Gastroesophageal sphincter (tissue), 4 donors: ENCODE measurements around the gene TRDMT1. TPM values are rescaled to one million over a fixed set of nuclear protein-coding genes. Genes with fewer than 3 reads are reported as not detected.

Experiments
- ATAC-seq: fragments of 150-250 bp; one replicate; pipeline ENCODE4 v1.9.1; 2016; ENCODE audit warnings: mild to moderate bottlenecking, moderate library complexity
- H3K27ac ChIP-seq, 4 donors: fragments of 200-600 bp; sonication (generic) in 3 of 4; 1 replicate in 3 of 4; 2 replicates in 1 of 4; pipeline ENCODE4 v1.5.1; 2016 to 2019
- H3K27me3 ChIP-seq: fragments of 200-600 bp; sonication (generic); one replicate; pipeline ENCODE4 v1.5.1; 2019
- H3K36me3 ChIP-seq, 2 donors: fragments of 200-600 bp; sonication (generic); one replicate each; pipeline ENCODE4 v1.5.1; 2019; ENCODE audit warnings: control low read depth in 1 of 2
- H3K4me1 ChIP-seq, 3 donors: fragments of 200-600 bp; sonication (generic); 1 replicate in 2 of 3; 2 replicates in 1 of 3; pipeline ENCODE4 v1.5.1; 2016 to 2019; ENCODE audit warnings: control low read depth in 2 of 3
- H3K4me3 ChIP-seq, 2 donors: fragments of 200-600 bp; sonication (generic); one replicate each; pipeline ENCODE4 v1.5.1; 2019; ENCODE audit warnings: mild to moderate bottlenecking in 1 of 2, moderate library complexity in 1 of 2
- H3K9me3 ChIP-seq, 3 donors: fragments of 200-600 bp; sonication (generic); one replicate each; pipeline ENCODE4 v1.5.1; 2017 to 2019; ENCODE audit warnings: control low read depth in 2 of 3
- EP300 ChIP-seq: sonication (generic); formaldehyde crosslinking; IDR thresholded peaks from one replicate; pipeline ENCODE4 v1.6.1; 2017; ENCODE audit warnings: antibody characterized with exemption, mild to moderate bottlenecking
- POLR2A ChIP-seq, 2 donors: fragments of 450-650 bp; IDR thresholded peaks; one replicate each; pipeline ENCODE4 v1.6.1; 2017; ENCODE audit warnings: antibody characterized with exemption in 2 of 2, mild to moderate bottlenecking in 2 of 2, moderate library complexity in 1 of 2
- POLR2AphosphoS5 ChIP-seq: sonication (generic); formaldehyde crosslinking; IDR thresholded peaks from one replicate; pipeline ENCODE4 v1.6.1; 2017; ENCODE audit warnings: antibody characterized with exemption
- WGBS, 2 donors: methylation state at CpG; one replicate each; pipeline ENCODE4 v1.1.5; 2018; ENCODE audit warnings: low coverage in 1 of 2; 5-methylcytosine and 5-hydroxymethylcytosine counted together
- total RNA-seq, 4 donors: library from RNA; depleted of rRNA; stranded (reverse); fragments of >200 nt; gene quantifications; one replicate each; pipeline ENCODE4 v1.1.0, GENCODE V29; 2016
- TF ChIP-seq, protein P1 (sequence below), 4 experiments: fragments of 200-600 bp in 2 of 4; fragments of 450-650 bp in 2 of 4; sonication (generic) in 1 of 4; IDR thresholded peaks; one replicate each; pipeline ENCODE4 v1.5.1; 2017 to 2019; ENCODE audit warnings: antibody characterized with exemption in 4 of 4, mild to moderate bottlenecking in 2 of 4, moderate library complexity in 2 of 4

Gene TRDMT1
- total RNA-seq, 4 donors from 2014 or later = 4.5 to 6.4 (median 5.3) TPM

DNA sequence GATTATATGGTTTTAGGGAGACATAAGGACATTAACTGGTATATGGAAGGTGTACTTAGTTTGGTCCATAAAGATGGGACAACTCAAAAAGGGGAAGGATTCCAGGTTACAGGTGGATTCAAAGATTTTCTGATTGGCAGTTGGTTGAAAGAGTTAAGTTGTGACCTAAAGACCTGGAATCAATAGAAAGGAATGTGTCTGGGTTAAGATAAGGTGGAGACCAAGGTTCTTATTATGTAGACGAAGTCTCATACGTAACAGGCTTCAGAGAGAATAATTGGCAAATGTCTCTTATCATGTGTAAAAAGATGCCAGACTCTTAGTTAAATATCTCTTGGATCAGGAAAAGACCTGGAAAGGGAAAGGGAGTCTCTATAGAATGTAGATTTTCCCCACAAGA lies 1.0 kb upstream of the TRDMT1 start:
- 91 to 97% methylated on average over 2 of the region's 2 CpGs for WGBS, 2 donors
- no peak overlapping the region for H3K4me3 ChIP-seq
- peak overlapping the region in 1 of 4 donors; percentile 93 for H3K27ac ChIP-seq
- peaks cover 0 to 19% (median 0%) of the 10 kb centered on the region in 3 donors for H3K4me1 ChIP-seq
- no peaks in the 10 kb centered on the region for H3K36me3 ChIP-seq
- no peaks in the 10 kb centered on the region for H3K27me3 ChIP-seq
- TF ChIP-seq POLR2A (IDR thresholded peaks at IDR 0.05) (no peak), EP300 (no peak), POLR2AphosphoS5 (no peak)
- TF ChIP-seq, protein P1, sequence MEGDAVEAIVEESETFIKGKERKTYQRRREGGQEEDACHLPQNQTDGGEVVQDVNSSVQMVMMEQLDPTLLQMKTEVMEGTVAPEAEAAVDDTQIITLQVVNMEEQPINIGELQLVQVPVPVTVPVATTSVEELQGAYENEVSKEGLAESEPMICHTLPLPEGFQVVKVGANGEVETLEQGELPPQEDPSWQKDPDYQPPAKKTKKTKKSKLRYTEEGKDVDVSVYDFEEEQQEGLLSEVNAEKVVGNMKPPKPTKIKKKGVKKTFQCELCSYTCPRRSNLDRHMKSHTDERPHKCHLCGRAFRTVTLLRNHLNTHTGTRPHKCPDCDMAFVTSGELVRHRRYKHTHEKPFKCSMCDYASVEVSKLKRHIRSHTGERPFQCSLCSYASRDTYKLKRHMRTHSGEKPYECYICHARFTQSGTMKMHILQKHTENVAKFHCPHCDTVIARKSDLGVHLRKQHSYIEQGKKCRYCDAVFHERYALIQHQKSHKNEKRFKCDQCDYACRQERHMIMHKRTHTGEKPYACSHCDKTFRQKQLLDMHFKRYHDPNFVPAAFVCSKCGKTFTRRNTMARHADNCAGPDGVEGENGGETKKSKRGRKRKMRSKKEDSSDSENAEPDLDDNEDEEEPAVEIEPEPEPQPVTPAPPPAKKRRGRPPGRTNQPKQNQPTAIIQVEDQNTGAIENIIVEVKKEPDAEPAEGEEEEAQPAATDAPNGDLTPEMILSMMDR (IDR thresholded peaks at IDR 0.05) = no peak
- no peaks in the 10 kb centered on the region for H3K9me3 ChIP-seq
- no peak for ATAC-seq

DNA sequence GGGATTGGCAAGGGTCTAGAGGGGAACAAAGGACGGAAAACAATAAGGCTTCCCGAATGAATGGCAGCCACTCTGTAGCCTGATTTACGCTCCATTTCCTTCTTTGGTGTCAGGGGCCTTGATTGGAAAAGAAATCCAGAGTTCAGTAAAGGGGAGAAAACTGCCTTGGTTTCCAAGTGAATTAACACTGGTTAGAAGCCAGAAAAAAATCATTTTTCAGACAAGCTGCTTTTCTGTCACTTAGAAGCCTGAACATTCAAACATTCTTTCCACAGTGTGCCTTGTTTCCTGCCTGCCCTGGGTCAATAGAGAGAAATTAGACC lies 283 bp upstream of the TRDMT1 start:
- ATAC-seq = no peak
- H3K4me3 ChIP-seq = peak overlapping the region; percentile 73 to 96
- H3K9me3 ChIP-seq = no peaks in the 10 kb centered on the region
- no peaks in the 10 kb centered on the region for H3K27me3 ChIP-seq
- H3K4me1 ChIP-seq = peaks cover 0 to 19% (median 0%) of the 10 kb centered on the region in 3 donors
- WGBS, 2 donors = 0 to 11% methylated on average over 1 to 3 of the region's 3 CpGs
- TF ChIP-seq POLR2AphosphoS5 (no peak), POLR2A (IDR thresholded peaks at IDR 0.05) (no peak), EP300 (no peak)
- TF ChIP-seq, protein P1 (IDR thresholded peaks at IDR 0.05) = no peak
- no peaks in the 10 kb centered on the region for H3K36me3 ChIP-seq
- H3K27ac ChIP-seq = peak overlapping the region; percentile 91 to 97 (median 94)

DNA sequence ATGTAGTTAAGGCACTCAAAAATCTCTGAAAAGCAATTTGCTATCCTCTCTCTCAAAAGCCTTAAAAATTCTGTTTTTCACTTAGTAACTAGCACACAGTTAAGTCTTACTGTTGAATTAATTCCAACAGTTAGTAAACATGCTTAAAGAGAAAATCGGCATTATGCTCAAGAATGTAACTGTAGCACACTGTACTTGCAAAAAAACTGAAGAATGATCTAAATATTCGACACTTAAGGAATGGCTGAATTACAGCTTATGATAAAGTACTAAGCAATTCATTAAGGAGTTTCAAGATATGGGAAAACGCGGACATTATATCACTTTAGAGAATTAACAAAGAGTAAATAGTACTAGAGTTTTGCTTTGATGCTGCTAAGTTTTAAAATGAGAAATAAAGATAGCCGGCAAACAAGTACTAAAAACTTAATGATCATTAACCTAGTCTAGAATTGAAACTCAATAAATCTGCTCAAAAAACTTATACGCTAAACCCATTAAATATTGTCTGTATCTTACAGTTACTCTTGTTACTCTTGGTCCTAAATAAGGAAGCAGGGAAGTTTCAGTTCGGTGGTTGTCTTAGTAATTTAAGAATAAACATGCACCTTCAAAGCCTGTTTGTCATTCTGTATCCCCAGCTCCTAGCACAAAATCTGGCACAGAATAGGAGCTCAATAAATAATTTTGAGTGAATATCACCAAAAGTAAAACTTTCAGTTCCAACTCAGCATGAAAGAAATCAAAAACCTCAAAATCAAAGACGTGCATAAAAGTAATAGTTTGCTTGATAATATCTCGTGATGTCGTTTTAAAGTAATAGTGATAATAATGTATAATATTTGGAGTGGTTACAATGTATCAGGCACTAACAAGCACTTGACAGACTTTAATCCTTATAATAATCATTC lies 1.2 kb downstream of the TRDMT1 start:
- Histone ChIP-seq H3K4me3 (peak overlapping the region; percentile 73 to 96), H3K4me1 (peaks cover 0 to 19% (median 0%) of the 10 kb centered on the region in 3 donors), H3K27ac (peak overlapping the region; percentile 91 to 97 (median 94)), H3K36me3 (no peaks in the 10 kb centered on the region), H3K27me3 (no peaks in the 10 kb centered on the region), H3K9me3 (no peaks in the 10 kb centered on the region)
- TF ChIP-seq POLR2A (IDR thresholded peaks at IDR 0.05) (no peak), POLR2AphosphoS5 (no peak), EP300 (no peak)
- TF ChIP-seq, protein P1 (IDR thresholded peaks at IDR 0.05) = no peak
- ATAC-seq = no peak
- 10 to 21% methylated on average over 10 of the region's 10 CpGs for WGBS, 2 donors

DNA sequence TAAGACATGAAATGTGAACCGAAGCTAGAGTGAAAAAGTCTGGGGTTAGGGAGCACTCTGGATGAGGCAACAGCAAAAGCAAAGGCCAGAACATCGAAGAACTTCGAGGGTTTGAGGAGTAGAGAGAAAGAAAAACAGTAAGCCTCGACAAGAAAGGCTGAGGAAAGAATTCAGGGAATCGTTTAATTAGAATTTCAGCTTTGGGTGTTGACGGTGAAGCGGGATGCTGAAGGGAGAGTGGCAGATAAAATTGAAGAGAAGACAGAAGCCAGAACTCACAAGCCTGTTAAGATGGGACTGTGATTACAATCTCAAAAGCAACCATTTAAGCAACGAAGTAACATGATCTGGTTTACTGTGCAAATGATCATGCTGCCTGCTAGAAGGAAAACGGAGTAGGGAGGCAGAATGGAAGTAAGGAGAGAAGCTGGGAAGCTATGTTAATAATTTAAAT lies 2.1 kb downstream of the TRDMT1 start:
- no peak for TF ChIP-seq POLR2AphosphoS5
- no peak for TF ChIP-seq EP300
- TF ChIP-seq, protein P1 (IDR thresholded peaks at IDR 0.05) = no peak
- TF ChIP-seq POLR2A (IDR thresholded peaks at IDR 0.05) = no peak

More for the DNA sequence above, 2.1 kb downstream of the TRDMT1 start:
- WGBS, 2 donors = 21 to 30% methylated on average over 8 to 9 of the region's 9 CpGs
- no peak for ATAC-seq
- Histone ChIP-seq H3K27ac (peak overlapping the region; percentile 14 to 97 (median 94)), H3K27me3 (no peaks in the 10 kb centered on the region), H3K9me3 (no peaks in the 10 kb centered on the region), H3K4me3 (peak overlapping the region in 1 of 2 donors; percentile 10), H3K36me3 (no peaks in the 10 kb centered on the region), H3K4me1 (peaks cover 0 to 19% (median 0%) of the 10 kb centered on the region in 3 donors)
